Right renal pelvis (tissue), 4 donors: ENCODE measurements around the gene TM6SF1. TPM values are rescaled to one million over a fixed set of nuclear protein-coding genes. Genes with fewer than 3 reads are reported as not detected.
"Not testable (repeated sequence)": the region's sequence is repeated elsewhere in the genome, so short reads cannot be mapped to it uniquely, and the experiment has no call there.

ENCODE experiments used
- DNase-seq, 4 donors: peaks; one replicate each; pipeline ENCODE4 v3.0.0-alpha.2; 2013; ENCODE audit warnings: low read depth in 4 of 4, low spot score in 3 of 4, missing footprints in 1 of 4
- polyA plus RNA-seq, 4 donors: library from polyadenylated mRNA; unstranded; fragments of 120-200 nt; gene quantifications; one replicate each; pipeline ENCODE4 v1.2.1, GENCODE V29; 2013; ENCODE audit not compliant: insufficient read length in 4 of 4

The TM6SF1 gene
- polyA plus RNA-seq, 4 donors: 1.6 to 2.5 (median 1.8) TPM

GRCh38 chr15:83087576-83087975 lies 19.9 kb upstream of the TM6SF1 start:
- DNase-seq: no peak

GRCh38 chr15:83088876-83089275 lies 18.6 kb upstream of the TM6SF1 start:
- no peak for DNase-seq

- no peak for DNase-seq
These were observed 17.0 kb upstream of the TM6SF1 start for GRCh38 chr15:83090465-83090864.

GRCh38 chr15:83091965-83092308 lies 15.5 kb upstream of the TM6SF1 start:
- not testable (repeated sequence) for DNase-seq

GRCh38 chr15:83092309-83092976 lies 15.0 kb upstream of the TM6SF1 start:
- no peak for DNase-seq

GRCh38 chr15:83094583-83094982 lies 12.9 kb upstream of the TM6SF1 start:
- DNase-seq: no peak

- DNase-seq: no peak
These were observed 9.4 kb upstream of the TM6SF1 start for GRCh38 chr15:83098079-83098478.

- DNase-seq: no peak
These were observed 8.2 kb upstream of the TM6SF1 start for GRCh38 chr15:83099290-83099689.

GRCh38 chr15:83100097-83100646 lies 7.3 kb upstream of the TM6SF1 start:
- DNase-seq: no peak

- no peak for DNase-seq
These were observed 5.1 kb upstream of the TM6SF1 start for GRCh38 chr15:83102346-83102745.

GRCh38 chr15:83104141-83104540 lies 3.3 kb upstream of the TM6SF1 start:
- no peak for DNase-seq

GRCh38 chr15:83105440-83105839 lies 2.0 kb upstream of the TM6SF1 start:
- no peak for DNase-seq

- no peak for DNase-seq
These were observed 366 bp downstream of the TM6SF1 start for GRCh38 chr15:83107841-83108181.

- no peak for DNase-seq
These were observed 1.1 kb downstream of the TM6SF1 start for GRCh38 chr15:83108266-83109219.

- DNase-seq: no peak
These were observed 2.1 kb downstream of the TM6SF1 start for GRCh38 chr15:83109532-83109931.

- no peak for DNase-seq
These were observed 2.9 kb downstream of the TM6SF1 start for GRCh38 chr15:83110381-83110780.

- DNase-seq: no peak
These were observed 3.7 kb downstream of the TM6SF1 start for GRCh38 chr15:83111149-83111548.

- no peak for DNase-seq
These were observed 4.9 kb downstream of the TM6SF1 start for GRCh38 chr15:83112233-83112955.

GRCh38 chr15:83112956-83113299 lies 5.5 kb downstream of the TM6SF1 start:
- DNase-seq: no peak

GRCh38 chr15:83113881-83114674 lies 6.6 kb downstream of the TM6SF1 start:
- DNase-seq: no peak
